ENCODE measurements around the gene CACHD1. TPM values are rescaled to one million over a fixed set of nuclear protein-coding genes. Genes with fewer than 3 reads are reported as not detected.

The CACHD1 gene
- total RNA-seq, 1 donor from 2014 or later = 44.6 TPM

DNA sequence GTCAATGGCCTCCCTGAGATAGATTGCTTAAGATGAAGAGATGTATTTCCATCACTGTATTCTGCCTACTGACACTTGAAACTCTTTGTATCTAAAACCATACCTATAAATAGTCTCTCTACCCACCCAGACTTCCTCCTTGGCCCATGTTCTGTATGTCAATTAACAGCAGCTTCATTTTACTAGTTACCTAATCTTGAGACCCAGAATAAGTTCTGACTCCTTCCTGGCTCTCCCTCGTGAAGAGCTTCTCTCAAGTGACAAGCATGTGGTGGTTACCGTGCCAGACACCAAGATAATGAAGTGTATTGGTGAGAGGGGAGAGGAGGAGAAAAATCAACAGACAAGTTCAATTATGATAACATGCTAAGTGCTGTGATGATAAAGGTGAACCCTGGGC is 146.1 kb downstream of the CACHD1 start:
- H3K36me3 Mint-ChIP-seq = peaks cover 49% of the 10 kb centered on the region
- H3K27me3 Mint-ChIP-seq = no peaks in the 10 kb centered on the region
- TF ChIP-seq, protein P1, sequence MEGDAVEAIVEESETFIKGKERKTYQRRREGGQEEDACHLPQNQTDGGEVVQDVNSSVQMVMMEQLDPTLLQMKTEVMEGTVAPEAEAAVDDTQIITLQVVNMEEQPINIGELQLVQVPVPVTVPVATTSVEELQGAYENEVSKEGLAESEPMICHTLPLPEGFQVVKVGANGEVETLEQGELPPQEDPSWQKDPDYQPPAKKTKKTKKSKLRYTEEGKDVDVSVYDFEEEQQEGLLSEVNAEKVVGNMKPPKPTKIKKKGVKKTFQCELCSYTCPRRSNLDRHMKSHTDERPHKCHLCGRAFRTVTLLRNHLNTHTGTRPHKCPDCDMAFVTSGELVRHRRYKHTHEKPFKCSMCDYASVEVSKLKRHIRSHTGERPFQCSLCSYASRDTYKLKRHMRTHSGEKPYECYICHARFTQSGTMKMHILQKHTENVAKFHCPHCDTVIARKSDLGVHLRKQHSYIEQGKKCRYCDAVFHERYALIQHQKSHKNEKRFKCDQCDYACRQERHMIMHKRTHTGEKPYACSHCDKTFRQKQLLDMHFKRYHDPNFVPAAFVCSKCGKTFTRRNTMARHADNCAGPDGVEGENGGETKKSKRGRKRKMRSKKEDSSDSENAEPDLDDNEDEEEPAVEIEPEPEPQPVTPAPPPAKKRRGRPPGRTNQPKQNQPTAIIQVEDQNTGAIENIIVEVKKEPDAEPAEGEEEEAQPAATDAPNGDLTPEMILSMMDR (conservative IDR thresholded peaks at IDR 0.05) = no peak
- no peak for DNase-seq (ENCODE audit: extremely low spot score, unreplicated experiment)
- peaks cover 7% of the 10 kb centered on the region for H3K9me3 Mint-ChIP-seq
- H3K27ac Mint-ChIP-seq = no peak overlapping the region
- H3K4me1 Mint-ChIP-seq (ENCODE audit: unreplicated experiment) = no peaks in the 10 kb centered on the region
- H3K4me3 Mint-ChIP-seq = no peak overlapping the region

DNA sequence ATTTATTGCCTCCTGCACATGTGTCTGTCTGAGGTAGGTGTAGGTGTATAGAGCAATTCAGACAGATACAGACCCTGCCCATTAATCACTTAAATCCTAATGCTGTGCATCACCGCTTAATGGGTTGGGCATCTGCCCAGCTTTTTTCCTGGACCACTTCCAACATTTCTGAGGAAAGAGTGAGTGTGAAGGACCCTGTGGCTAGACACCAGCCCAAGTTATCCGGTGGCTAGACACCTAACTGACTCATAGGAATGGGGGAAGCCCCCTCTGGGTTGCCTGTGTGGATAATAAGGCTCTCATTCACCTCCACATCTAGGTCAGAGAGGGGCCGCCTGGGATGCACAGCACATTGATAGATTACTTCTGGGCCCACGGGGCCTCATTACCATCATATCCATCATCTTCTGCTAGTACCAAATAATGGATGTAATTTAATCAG is 153.8 kb downstream of the CACHD1 start:
- no peaks in the 10 kb centered on the region for H3K9me3 Mint-ChIP-seq
- H3K4me3 Mint-ChIP-seq = no peak overlapping the region
- TF ChIP-seq, protein P1 (conservative IDR thresholded peaks at IDR 0.05) = no peak
- peaks cover 16% of the 10 kb centered on the region for H3K36me3 Mint-ChIP-seq
- H3K27ac Mint-ChIP-seq = no peak overlapping the region
- peaks cover 38% of the 10 kb centered on the region for H3K4me1 Mint-ChIP-seq (ENCODE audit: unreplicated experiment)
- H3K27me3 Mint-ChIP-seq = peaks cover 3% of the 10 kb centered on the region
- no peak for DNase-seq (ENCODE audit: extremely low spot score, unreplicated experiment)

DNA sequence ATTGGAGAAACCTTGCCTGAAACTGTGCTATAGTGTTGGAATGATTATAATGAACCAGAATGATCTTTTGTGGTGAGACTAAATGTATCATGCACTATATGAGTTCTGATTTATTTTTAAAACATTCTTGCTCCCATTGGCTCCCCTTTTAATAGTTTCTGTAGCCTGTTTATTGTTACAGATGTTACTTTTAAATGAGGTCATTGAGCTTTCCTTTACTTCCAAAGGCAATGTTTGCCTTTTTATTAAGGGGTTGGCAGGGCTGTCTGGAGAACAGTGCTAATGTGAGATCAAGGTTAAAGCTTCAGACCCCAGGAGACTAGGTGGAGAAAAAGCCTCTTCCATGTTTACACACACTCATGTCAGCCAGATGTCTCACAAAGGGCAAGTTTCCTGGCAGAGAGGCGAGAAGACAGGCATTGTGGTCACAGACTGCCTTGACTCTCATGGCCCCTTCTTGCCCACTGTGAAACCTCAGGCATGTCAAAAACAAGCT is 154.3 kb downstream of the CACHD1 start:
- H3K4me1 Mint-ChIP-seq (ENCODE audit: unreplicated experiment) = peaks cover 40% of the 10 kb centered on the region
- H3K27ac Mint-ChIP-seq = no peak overlapping the region

DNA sequence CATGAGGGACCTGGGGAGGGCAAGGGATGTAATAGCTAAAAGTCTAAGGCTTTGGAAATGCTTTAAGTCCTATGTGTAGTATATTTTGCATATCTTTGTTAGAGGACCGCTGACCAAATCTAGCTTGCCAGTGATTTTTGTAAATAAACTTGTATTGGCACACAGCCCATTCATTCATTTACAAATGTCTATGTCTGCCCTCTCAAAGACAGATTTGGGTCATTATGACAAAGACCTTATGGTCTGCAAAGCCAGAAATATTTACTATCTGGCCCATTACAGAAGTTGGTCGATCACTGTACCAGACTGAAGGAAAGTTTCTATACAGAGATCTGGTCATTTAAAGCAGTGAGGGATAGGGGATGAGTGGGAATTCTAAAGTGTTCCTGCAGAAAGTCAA is 154.9 kb downstream of the CACHD1 start:
- Mint-ChIP-seq H3K4me3 (peak overlapping the region; percentile 16), H3K9me3 (no peaks in the 10 kb centered on the region), H3K27ac (no peak overlapping the region), H3K27me3 (peaks cover 3% of the 10 kb centered on the region), H3K4me1 (ENCODE audit: unreplicated experiment) (peaks cover 42% of the 10 kb centered on the region), H3K36me3 (peaks cover 17% of the 10 kb centered on the region)
- DNase-seq (ENCODE audit: extremely low spot score, unreplicated experiment) = no peak
- TF ChIP-seq, protein P1 (conservative IDR thresholded peaks at IDR 0.05) = no peak

More for the DNA sequence above, 154.3 kb downstream of the CACHD1 start:
- DNase-seq (ENCODE audit: extremely low spot score, unreplicated experiment) = no peak
- TF ChIP-seq, protein P1 (conservative IDR thresholded peaks at IDR 0.05) = no peak
- Mint-ChIP-seq H3K9me3 (no peaks in the 10 kb centered on the region), H3K36me3 (peaks cover 14% of the 10 kb centered on the region), H3K4me3 (no peak overlapping the region), H3K27me3 (peaks cover 3% of the 10 kb centered on the region)

DNA sequence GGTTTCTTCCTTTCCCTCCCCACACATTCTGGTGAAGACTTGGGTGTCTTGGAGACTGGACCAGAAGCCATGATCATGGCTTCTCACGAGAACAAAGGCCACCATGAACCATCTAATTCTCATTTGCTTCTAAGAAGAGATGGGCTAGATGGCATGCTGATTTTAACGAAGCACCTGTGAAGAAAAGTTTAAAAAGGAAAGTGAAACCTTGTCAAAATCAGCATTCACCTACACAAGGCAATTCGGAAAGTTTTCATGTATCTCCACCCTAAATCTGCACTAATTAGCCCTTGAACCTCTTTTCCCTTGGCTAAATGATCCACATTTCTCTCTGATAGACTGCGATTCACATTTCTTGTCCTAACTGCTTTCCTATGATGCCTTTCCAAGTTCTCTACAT is 160.7 kb downstream of the CACHD1 start:
- Mint-ChIP-seq H3K9me3 (no peaks in the 10 kb centered on the region), H3K4me1 (ENCODE audit: unreplicated experiment) (peaks cover 37% of the 10 kb centered on the region), H3K27me3 (no peaks in the 10 kb centered on the region), H3K4me3 (no peak overlapping the region), H3K27ac (no peak overlapping the region), H3K36me3 (peaks cover 47% of the 10 kb centered on the region)
- DNase-seq (ENCODE audit: extremely low spot score, unreplicated experiment) = no peak
- TF ChIP-seq, protein P1 (conservative IDR thresholded peaks at IDR 0.05) = no peak
